Amygdala (tissue), 56 donors: ENCODE measurements around the gene PCSK4.

Experiments used
- DNase-seq, 56 donors: peaks; one replicate each; lab custom pipeline; 2025; lab: John Stamatoyannopoulos, UW

The PCSK4 gene

DNA sequence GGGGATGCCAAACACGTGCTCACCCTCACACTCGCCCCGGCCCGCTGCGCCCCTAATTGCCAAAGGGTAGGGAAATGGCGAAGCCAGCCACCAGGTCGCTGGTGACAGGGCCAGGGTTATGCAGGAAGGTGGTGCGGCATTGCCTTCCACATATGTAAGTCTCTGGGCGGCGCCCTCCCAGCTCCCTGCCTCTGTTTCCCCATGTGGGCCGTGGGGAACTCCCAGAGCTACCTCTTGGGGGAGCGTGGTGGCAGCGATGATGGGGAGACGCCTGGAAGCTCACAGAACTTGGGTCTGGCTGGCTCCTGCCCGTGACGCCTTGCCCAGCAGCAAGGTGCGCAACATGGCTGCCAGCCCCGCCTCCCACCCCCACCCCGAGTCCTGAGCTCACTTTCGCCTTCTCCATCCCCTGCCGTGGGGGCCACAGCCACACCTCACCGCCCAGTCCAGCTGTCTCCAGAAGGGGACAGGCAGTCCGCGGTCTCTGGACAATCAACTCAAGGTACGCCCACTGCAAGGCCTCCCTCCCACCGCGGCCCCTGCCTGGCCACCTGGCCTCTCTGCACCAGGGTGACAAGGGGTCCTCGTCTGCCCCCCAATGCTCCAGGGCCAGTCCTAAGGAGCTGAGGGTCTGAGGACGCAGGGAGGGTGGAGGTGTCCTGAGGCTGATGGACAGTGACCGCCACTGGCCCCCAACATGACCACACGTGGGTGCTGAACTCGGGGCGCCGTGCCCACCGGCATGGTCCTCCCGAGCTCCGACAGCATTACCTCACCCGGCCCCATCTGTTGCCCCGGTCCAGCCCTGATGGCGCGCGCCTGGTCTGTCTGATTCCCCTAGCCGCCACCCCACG lies 17.7 kb downstream of the PCSK4 start:
- DNase-seq = peak in 13 of 56 donors; percentile 16 to 71 (median 36)

DNA sequence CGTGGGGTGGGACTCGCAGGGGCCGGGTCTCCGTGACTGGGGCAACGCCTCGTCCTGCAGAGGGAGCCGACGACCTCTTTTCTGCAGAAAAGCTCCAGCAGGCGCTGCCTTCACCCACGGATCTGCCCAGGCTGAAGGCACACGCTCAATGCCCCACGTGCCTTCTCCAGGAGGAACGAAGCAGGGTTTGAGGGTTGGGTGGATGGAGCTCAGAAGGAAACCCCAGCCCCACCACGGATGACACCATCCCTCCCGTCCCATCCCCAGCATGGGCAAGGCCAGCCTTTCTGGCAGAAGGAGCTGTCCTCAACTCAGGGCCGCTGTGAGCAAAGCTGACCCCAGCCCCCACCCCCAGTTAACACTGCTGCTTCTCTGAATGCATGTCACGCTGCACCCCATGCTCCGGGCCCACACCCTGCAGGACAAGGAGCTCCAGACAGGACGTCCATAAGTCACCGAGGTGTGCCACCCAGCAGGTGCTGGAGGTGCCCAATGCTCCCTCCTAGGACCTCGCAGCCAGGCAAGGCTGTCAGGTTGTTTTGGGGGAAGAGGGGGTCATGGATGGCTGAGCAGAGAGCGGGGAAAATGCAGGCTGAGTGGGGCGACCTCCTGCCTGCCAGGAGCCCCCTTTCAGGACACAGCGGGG lies 18.5 kb downstream of the PCSK4 start:
- DNase-seq = peak in 23 of 56 donors; percentile 26 to 64 (median 47)

GRCh38 chr19:1471010-1471514 lies 19.1 kb downstream of the PCSK4 start:
- no peak for DNase-seq

- DNase-seq = peak in 17 of 56 donors; percentile 13 to 58 (median 30)
Observed at GRCh38 chr19:1470305-1471009, 19.7 kb downstream of the PCSK4 start.

GRCh38 chr19:1470055-1470304 lies 20.2 kb downstream of the PCSK4 start:
- no peak for DNase-seq

- no peak for DNase-seq
Observed at GRCh38 chr19:1469255-1470054, 20.7 kb downstream of the PCSK4 start.

GRCh38 chr19:1468821-1469254 lies 21.3 kb downstream of the PCSK4 start:
- DNase-seq = no peak

DNA sequence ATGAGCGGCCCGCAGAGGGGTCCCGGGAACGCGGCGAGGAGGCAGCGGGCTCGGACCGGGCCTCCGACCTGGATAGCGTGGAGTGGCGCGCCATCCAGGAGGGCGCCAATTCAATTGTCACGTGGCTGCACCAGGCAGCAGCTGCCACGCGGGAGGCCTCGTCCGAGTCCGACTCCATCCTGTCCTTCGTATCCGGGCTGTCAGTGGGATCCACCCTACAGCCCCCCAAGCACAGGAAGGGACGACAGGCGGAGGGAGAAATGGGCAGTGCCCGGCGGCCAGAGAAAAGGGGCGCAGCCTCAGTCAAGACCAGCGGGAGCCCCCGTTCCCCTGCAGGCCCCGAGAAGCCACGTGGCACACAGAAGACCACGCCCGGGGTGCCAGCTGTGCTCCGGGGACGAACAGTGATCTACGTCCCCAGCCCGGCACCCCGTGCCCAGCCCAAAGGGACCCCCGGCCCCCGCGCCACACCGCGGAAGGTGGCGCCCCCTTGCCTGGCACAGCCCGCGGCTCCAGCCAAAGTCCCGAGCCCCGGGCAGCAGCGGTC lies 21.8 kb downstream of the PCSK4 start:
- no peak for DNase-seq

DNA sequence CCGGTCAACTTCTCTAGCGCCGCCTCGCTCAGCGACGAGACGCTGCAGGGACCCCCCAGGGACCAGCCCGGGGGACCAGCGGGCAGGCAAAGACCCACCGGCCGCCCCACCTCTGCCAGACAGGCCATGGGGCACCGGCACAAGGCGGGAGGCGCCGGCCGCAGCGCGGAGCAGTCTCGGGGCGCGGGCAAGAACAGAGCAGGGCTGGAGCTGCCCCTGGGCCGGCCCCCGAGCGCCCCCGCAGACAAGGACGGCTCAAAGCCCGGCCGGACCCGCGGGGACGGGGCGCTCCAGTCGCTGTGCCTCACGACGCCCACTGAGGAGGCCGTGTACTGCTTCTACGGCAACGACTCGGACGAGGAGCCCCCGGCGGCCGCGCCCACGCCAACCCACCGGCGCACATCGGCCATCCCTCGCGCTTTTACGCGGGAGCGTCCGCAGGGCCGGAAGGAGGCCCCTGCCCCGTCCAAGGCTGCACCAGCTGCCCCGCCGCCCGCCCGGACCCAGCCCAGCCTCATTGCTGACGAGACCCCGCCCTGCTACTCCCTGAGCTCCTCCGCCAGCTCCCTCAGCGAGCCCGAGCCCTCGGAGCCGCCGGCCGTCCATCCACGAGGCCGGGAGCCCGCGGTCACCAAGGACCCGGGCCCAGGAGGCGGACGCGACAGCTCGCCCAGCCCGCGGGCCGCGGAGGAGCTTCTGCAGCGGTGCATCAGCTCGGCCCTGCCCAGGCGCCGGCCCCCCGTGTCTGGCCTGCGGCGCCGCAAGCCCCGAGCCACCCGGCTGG lies 22.5 kb downstream of the PCSK4 start:
- no peak for DNase-seq

DNA sequence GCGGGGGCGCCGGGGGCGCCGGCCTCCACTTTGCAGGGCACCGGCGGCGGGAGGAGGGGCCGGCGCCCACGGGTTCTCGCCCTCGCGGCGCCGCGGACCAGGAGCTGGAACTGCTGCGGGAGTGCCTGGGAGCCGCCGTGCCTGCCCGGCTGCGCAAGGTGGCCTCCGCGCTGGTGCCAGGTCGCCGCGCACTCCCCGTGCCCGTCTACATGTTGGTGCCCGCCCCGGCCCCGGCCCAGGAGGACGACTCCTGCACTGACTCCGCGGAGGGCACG lies 23.0 kb downstream of the PCSK4 start:
- no peak for DNase-seq

GRCh38 chr19:1466461-1467214 lies 23.5 kb downstream of the PCSK4 start:
- no peak for DNase-seq

DNA sequence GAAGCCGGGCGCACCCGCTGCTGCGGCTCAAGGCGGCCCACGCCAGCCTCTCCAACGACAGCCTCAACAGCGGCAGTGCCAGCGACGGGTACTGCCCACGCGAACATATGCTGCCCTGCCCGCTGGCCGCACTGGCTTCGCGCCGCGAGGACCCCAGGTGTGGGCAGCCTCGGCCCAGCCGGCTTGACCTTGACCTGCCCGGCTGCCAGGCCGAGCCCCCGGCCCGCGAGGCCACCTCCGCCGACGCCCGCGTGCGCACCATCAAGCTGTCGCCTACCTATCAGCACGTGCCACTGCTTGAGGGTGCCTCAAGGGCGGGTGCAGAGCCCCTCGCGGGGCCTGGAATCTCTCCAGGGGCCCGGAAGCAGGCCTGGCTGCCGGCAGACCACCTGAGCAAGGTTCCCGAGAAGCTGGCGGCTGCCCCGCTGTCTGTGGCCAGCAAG lies 24.1 kb downstream of the PCSK4 start:
- peak in 1 of 56 donors; percentile 42 for DNase-seq

DNA sequence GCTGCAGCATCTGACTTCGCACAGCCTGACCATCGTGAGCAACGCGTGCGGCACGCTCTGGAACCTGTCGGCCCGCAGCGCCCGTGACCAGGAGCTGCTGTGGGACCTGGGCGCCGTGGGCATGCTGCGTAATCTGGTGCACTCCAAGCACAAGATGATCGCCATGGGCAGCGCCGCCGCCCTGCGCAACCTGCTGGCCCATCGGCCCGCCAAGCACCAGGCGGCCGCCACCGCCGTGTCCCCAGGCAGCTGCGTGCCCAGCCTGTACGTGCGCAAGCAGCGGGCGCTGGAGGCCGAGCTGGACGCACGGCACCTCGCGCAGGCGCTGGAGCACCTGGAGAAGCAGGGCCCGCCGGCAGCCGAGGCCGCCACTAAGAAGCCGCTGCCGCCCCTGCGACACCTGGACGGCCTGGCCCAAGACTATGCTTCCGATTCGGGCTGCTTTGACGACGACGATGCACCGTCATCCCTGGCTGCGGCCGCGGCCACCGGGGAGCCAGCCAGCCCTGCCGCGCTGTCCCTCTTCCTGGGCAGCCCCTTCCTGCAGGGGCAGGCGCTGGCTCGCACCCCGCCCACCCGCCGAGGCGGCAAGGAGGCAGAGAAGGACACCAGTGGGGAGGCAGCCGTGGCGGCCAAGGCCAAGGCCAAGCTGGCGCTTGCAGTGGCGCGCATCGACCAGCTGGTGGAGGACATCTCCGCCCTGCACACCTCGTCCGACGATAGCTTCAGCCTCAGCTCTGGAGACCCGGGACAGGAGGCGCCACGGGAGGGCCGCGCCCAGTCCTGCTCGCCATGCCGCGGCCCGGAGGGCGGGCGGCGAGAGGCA lies 24.7 kb downstream of the PCSK4 start:
- peak in 6 of 56 donors; percentile 25 to 43 (median 32) for DNase-seq

- no peak for DNase-seq
Observed at GRCh38 chr19:1461862-1462261, 28.3 kb downstream of the PCSK4 start.

GRCh38 chr19:1460033-1460995 lies 29.8 kb downstream of the PCSK4 start:
- DNase-seq = no peak

- no peak for DNase-seq
Observed at GRCh38 chr19:1459479-1459878, 30.7 kb downstream of the PCSK4 start.

- no peak for DNase-seq
Observed at GRCh38 chr19:1457892-1458291, 32.3 kb downstream of the PCSK4 start.
